WERI-Rb-1 (cell line): ENCODE data around the gene ABCD1.

ENCODE experiments used
- DNase-seq: peaks from one replicate; pipeline ENCODE4 v3.0.0-alpha.2; 2020
- H3K27ac ChIP-seq: fragments of 250-450 bp; sonication (Bioruptor Pico); 2 replicates; pipeline ENCODE4 v1.5.1; 2020; ENCODE audit warnings: mild to moderate bottlenecking, moderate library complexity
- H3K27me3 ChIP-seq: fragments of 250-450 bp; sonication (Bioruptor Pico); 2 replicates; pipeline ENCODE4 v1.5.1; 2021; ENCODE audit warnings: mild to moderate bottlenecking, low read depth, moderate library complexity; ENCODE audit not compliant: insufficient read depth, severe bottlenecking
- H3K36me3 ChIP-seq: fragments of 250-450 bp; sonication (Bioruptor Pico); 2 replicates; pipeline ENCODE4 v1.5.1; 2020; ENCODE audit warnings: mild to moderate bottlenecking, moderate library complexity
- H3K4me3 ChIP-seq: 2 replicates; pipeline ENCODE4 v1.5.1; 2011; ENCODE audit warnings: low read depth, mild to moderate bottlenecking, control low read depth, low read length
- H3K9me3 ChIP-seq: fragments of 250-450 bp; sonication (Bioruptor Pico); 2 replicates; pipeline ENCODE4 v1.5.1; 2021; ENCODE audit warnings: mild to moderate bottlenecking, moderate library complexity; ENCODE audit not compliant: severe bottlenecking
- TF ChIP-seq, protein P1 (sequence below): IDR thresholded peaks from 2 replicates; pipeline ENCODE4 v1.5.1; 2011; ENCODE audit warnings: low read depth, mild to moderate bottlenecking, control low read depth, inconsistent platforms, low read length

Gene ABCD1

DNA sequence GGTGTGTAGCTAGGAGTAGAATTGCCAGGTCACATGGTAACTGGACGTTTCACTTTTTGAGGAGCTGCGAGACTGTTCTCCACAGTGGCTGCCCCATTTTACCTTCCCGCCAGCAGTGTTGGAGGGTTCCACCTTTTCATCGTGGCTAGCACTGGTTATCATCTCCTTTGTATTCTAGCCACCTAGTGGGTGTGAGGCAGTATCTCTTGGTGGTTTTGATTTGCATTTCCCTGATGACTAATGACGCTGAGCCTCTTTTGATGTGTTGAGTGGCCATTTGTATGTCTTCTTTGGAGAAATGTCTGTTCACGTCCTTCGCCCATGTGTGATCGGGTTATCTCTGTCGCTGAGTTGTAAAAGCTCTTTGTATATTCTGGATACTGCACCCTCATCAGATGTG is 10.6 kb downstream of the ABCD1 start:
- Histone ChIP-seq H3K36me3 (peaks cover 21% of the 10 kb centered on the region), H3K27ac (no peak overlapping the region), H3K4me3 (no peak overlapping the region), H3K9me3 (no peaks in the 10 kb centered on the region), H3K27me3 (peaks cover 10% of the 10 kb centered on the region)
- TF ChIP-seq, protein P1, sequence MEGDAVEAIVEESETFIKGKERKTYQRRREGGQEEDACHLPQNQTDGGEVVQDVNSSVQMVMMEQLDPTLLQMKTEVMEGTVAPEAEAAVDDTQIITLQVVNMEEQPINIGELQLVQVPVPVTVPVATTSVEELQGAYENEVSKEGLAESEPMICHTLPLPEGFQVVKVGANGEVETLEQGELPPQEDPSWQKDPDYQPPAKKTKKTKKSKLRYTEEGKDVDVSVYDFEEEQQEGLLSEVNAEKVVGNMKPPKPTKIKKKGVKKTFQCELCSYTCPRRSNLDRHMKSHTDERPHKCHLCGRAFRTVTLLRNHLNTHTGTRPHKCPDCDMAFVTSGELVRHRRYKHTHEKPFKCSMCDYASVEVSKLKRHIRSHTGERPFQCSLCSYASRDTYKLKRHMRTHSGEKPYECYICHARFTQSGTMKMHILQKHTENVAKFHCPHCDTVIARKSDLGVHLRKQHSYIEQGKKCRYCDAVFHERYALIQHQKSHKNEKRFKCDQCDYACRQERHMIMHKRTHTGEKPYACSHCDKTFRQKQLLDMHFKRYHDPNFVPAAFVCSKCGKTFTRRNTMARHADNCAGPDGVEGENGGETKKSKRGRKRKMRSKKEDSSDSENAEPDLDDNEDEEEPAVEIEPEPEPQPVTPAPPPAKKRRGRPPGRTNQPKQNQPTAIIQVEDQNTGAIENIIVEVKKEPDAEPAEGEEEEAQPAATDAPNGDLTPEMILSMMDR, result no peak
- no peak for DNase-seq

DNA sequence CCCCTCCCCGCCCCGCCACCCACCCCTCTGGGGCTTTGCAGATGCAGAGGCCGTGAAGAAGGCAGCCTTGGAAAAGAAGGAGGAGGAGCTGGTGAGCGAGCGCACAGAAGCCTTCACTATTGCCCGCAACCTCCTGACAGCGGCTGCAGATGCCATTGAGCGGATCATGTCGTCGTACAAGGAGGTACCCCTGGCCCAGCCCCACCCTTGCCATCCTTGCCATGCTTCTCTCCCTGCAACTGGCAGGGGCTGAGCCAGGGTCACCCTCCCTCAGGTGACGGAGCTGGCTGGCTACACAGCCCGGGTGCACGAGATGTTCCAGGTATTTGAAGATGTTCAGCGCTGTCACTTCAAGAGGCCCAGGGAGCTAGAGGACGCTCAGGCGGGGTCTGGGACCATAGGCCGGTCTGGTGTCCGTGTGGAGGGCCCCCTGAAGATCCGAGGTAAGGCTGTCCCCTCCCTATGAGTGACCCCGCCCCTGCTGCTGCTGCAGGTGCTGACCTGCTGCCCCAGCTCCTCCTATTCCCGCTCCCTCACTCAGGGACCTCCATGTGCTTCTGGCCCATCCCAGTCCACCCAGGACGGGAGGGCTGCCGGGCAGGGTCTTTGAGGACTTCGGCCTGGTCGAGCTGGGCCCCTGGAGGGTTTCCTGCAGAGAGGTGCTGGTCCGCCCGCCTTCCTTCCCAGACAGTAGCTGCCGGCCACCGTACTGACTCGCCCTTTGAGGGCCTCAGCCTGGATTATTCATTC is 11.6 kb downstream of the ABCD1 start:
- peaks cover 17% of the 10 kb centered on the region for H3K36me3 ChIP-seq
- no peaks in the 10 kb centered on the region for H3K9me3 ChIP-seq
- DNase-seq, result no peak
- TF ChIP-seq, protein P1, result no peak
- no peak overlapping the region for H3K27ac ChIP-seq
- H3K4me3 ChIP-seq, result no peak overlapping the region
- peaks cover 7% of the 10 kb centered on the region for H3K27me3 ChIP-seq

DNA sequence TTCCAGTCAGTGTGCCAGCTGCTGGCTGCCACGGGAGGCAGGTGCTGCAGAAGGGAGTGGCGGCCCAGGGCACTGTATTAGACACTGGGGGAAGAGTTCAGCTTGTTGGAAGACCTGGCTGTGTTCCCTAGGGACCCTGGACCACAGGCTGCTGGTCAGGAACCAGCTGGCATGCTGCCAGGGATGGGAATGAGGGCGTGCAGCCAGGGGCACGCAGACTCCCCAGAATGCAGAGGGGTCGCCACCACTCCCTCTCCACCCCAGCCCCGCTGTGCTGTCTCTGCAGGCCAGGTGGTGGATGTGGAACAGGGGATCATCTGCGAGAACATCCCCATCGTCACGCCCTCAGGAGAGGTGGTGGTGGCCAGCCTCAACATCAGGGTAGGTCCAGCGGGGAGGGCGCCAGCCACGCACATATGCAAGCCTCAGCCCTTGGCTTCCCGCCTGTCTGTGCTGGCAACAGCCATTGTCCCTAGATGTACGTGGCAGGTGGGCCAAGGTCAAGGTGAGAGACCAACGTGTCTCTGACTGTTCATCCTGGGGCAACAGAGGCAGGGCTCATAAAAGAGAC is 12.3 kb downstream of the ABCD1 start:
- H3K27me3 ChIP-seq, result peaks cover 7% of the 10 kb centered on the region
- TF ChIP-seq, protein P1, result no peak

DNA sequence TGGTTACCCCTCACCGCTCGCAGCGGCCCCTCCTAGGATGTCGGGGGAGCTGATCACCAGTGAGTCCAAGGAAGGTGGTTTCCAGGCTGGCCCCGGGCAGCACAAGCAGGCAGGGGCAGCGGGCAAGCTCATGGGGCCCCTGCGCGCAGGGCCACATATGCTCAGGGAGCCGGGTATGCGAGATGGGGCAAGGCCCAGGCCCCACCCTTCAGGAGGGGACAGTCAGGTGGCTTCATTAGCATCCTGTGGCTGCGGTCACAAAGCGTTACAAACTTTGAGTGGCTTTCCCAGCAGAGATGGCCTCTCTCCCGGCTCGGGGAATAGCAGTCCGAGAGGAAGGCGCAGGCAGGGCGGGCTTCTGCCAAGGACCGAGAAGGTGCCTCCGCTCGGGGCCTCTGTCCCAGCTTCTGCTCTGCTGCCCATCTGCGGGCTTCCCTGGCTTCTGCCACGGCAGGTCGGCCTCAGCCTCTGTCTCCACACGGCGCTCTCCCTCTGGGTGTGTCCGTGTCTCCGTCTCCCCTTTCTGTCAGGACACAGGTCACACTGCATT is 13.5 kb downstream of the ABCD1 start:
- H3K4me3 ChIP-seq, result no peak overlapping the region
- H3K36me3 ChIP-seq, result peaks cover 10% of the 10 kb centered on the region
- no peak overlapping the region for H3K27ac ChIP-seq
- DNase-seq, result no peak
- no peaks in the 10 kb centered on the region for H3K9me3 ChIP-seq
- peaks cover 7% of the 10 kb centered on the region for H3K27me3 ChIP-seq
- TF ChIP-seq, protein P1, result no peak

More for the DNA sequence above, 12.3 kb downstream of the ABCD1 start:
- Histone ChIP-seq H3K4me3 (no peak overlapping the region), H3K36me3 (peaks cover 11% of the 10 kb centered on the region), H3K9me3 (no peaks in the 10 kb centered on the region), H3K27ac (no peak overlapping the region)
- no peak for DNase-seq

DNA sequence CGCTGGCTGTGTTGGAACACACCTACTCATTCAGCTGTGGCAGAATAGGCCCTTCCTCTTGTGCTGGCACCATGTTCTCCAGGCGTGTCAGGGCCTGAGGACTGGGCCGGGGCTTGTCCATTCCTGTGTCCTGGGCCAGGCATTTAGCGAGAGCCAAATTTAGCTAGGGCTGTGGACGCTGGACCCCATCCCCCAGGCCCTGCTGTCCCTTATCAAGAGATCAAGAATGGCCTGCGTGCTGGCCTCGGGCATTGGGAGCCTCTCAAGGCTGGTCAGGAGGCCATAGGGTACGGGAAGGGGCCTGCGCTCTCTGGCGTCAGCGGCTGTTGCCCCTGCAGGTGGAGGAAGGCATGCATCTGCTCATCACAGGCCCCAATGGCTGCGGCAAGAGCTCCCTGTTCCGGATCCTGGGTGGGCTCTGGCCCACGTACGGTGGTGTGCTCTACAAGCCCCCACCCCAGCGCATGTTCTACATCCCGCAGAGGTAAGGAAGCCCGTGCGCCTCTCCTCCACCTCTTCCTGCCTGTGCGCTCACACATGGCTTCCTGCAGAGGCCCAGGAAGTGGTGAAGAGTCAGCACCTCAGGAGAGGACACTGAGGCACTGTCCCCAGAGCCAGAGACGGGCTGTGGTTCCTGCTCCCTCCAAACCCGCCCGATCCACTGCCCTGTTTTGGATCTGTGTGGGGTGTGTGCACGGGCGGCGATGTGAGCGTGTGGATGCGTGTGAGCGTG is 15.3 kb downstream of the ABCD1 start:
- TF ChIP-seq, protein P1, result no peak

More for the DNA sequence above, 15.3 kb downstream of the ABCD1 start:
- peaks cover 5% of the 10 kb centered on the region for H3K27me3 ChIP-seq
- no peak overlapping the region for H3K27ac ChIP-seq
- H3K4me3 ChIP-seq, result no peak overlapping the region
- no peaks in the 10 kb centered on the region for H3K9me3 ChIP-seq
- peaks cover 10% of the 10 kb centered on the region for H3K36me3 ChIP-seq
- no peak for DNase-seq
